Right lobe of liver (tissue), 6 donors: Measurements from ENCODE around the gene KBTBD2. TPM values are rescaled to one million over a fixed set of nuclear protein-coding genes. Genes with fewer than 3 reads are reported as not detected.
"Not testable (repeated sequence)": the region's sequence is repeated elsewhere in the genome, so short reads cannot be mapped to it uniquely, and the experiment has no call there.

Experiments used
- ATAC-seq, 4 donors: fragments of 200-7000 bp; cut with Tn5 transposase; one replicate each; pipeline ENCODE4 v1.9.1; 2020; ENCODE audit warnings: mild to moderate bottlenecking in 4 of 4, moderate library complexity in 4 of 4
- DNase-seq, 3 donors: peaks; one replicate each; pipeline ENCODE4 v3.0.0-alpha.2; 2020
- H3K27ac ChIP-seq, 3 donors: fragments of 200-600 bp; one replicate each; pipeline ENCODE4 v1.8.0; 2022
- H3K27me3 ChIP-seq, 2 donors: fragments of 200-600 bp; one replicate each; pipeline ENCODE4 v1.8.0; 2022
- H3K36me3 ChIP-seq, 4 donors: fragments of 200-600 bp; sonication (generic) in 1 of 4; one replicate each; pipeline versions ENCODE4 v1.5.1 to v1.8.0; 2017 to 2022; ENCODE audit warnings: control low read depth in 1 of 4
- H3K4me1 ChIP-seq, 4 donors: fragments of 200-600 bp; sonication (generic) in 1 of 4; one replicate each; pipeline versions ENCODE4 v1.5.1 to v1.8.0; 2017 to 2022; ENCODE audit warnings: control low read depth in 1 of 4
- H3K4me3 ChIP-seq, 3 donors: fragments of 200-600 bp; one replicate each; pipeline ENCODE4 v1.8.0; 2022
- H3K9me3 ChIP-seq, 4 donors: fragments of 200-600 bp; sonication (generic) in 1 of 4; one replicate each; pipeline versions ENCODE4 v1.5.1 to v1.8.0; 2017 to 2022; ENCODE audit warnings: control low read depth in 1 of 4
- POLR2A ChIP-seq: fragments of 450-650 bp; IDR thresholded peaks from one replicate; pipeline ENCODE4 v1.6.1; 2017; ENCODE audit warnings: antibody characterized with exemption, mild to moderate bottlenecking
- WGBS: methylation state at CpG from one replicate; pipeline ENCODE4 v1.1.6; 2018; ENCODE audit warnings: low coverage, low lambda C conversion rate; ENCODE audit not compliant: insufficient coverage; ENCODE audit errors: missing lambda C conversion rate; 5-methylcytosine and 5-hydroxymethylcytosine counted together
- intact Hi-C, 2 donors: fragments of 100-400 bp; cut with DNase I; formaldehyde crosslinking; loops; one replicate each; pipeline versions ENCODE4 v1.11.2 to v1.14.1; 2022
- total RNA-seq, 6 experiments: library from RNA; depleted of rRNA in 2 of 6; stranded (reverse); fragments of >200 nt in 2 of 6; fragmentation: NEBNext Ultra II Directional in 3 of 6; extraction: Animal tissue kit (Norgen Biotek cat#: 25700) in 3 of 6; gene quantifications; one replicate each; pipeline versions ENCODE4 v1.1.0 to v1.2.4, GENCODE V29; 2016 to 2023
- TF ChIP-seq, protein P1 (sequence below), 4 donors: fragments of 200-600 bp in 3 of 4; fragments of 450-650 bp in 1 of 4; IDR thresholded peaks; one replicate each; pipeline versions ENCODE4 v1.5.1 to v1.8.0; 2016 to 2022; ENCODE audit warnings: antibody characterized with exemption in 4 of 4, mild to moderate bottlenecking in 2 of 4
- donor health status: DM: no; HTN: yes; CAD: no.
- donor health status: DM: no; HTN: no; CAD: no.
- donor health status: DM: no; HTN: no; CAD: no.
- donor health status: DM: no; HTN: yes; CAD: no.
- donor health status: DM: no; HTN: yes; CAD: no.

The KBTBD2 gene
- total RNA-seq, 6 experiments from 2014 or later, result 7.0 to 14.5 (median 10.5) TPM

DNA sequence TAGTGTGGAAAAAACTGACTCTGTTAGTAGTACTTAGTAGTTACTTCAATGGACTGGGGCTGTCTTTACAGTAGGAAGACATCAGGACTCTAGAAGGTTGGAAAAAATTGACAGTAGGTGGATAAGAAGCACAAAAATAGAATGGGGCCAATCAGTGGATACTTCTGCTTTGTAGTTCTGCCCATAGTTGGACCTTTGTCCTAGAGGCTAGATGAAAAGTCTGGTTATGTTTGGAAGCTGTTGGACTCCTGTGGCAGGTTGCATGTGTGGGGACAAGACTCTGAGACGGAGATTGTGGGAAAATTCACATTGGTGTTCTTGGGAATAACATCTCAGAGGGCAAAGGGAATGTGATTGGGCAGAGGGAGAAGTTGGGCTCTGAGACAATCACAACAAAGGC lies 18.6 kb upstream of the KBTBD2 start:
- Histone ChIP-seq H3K36me3 (no peaks in the 10 kb centered on the region), H3K27me3 (no peaks in the 10 kb centered on the region), H3K4me1 (no peaks in the 10 kb centered on the region), H3K9me3 (no peaks in the 10 kb centered on the region), H3K27ac (no peak overlapping the region), H3K4me3 (no peak overlapping the region)
- no peak for ATAC-seq
- TF ChIP-seq, protein P1, sequence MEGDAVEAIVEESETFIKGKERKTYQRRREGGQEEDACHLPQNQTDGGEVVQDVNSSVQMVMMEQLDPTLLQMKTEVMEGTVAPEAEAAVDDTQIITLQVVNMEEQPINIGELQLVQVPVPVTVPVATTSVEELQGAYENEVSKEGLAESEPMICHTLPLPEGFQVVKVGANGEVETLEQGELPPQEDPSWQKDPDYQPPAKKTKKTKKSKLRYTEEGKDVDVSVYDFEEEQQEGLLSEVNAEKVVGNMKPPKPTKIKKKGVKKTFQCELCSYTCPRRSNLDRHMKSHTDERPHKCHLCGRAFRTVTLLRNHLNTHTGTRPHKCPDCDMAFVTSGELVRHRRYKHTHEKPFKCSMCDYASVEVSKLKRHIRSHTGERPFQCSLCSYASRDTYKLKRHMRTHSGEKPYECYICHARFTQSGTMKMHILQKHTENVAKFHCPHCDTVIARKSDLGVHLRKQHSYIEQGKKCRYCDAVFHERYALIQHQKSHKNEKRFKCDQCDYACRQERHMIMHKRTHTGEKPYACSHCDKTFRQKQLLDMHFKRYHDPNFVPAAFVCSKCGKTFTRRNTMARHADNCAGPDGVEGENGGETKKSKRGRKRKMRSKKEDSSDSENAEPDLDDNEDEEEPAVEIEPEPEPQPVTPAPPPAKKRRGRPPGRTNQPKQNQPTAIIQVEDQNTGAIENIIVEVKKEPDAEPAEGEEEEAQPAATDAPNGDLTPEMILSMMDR (IDR thresholded peaks at IDR 0.05), result no peak
- no peak for TF ChIP-seq POLR2A
- no peak for DNase-seq
- no CpG with 5 or more reads among the region's 1 CpG for WGBS
- intact Hi-C loops, result no loop called here

DNA sequence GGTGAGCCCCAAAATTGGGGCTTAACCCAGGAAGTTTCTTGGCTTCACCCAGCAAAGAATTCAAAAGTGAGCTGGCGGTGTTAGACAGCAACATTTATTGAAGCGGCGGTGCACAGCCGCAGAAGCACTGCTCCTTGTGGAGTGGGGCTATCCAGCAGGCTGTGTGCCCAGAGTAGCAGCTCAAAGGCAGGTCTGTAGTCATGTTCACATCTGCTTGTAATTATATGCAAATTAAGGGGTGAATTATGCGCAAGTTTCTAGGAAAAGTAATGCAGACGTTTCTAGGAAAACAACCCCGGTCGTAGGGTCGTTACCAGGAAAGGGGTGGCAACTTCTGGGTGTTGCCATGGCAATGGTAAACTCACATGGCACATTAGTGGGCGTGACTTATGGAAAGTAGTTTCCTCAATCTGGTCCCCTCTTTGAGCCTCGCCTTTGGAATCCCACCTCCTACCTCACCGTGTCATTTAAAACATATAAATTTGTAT lies 13.7 kb upstream of the KBTBD2 start:
- no peaks in the 10 kb centered on the region for H3K36me3 ChIP-seq
- DNase-seq (no peak), ATAC-seq (peak; percentile 76 to 83 (median 80))
- TF ChIP-seq, protein P1 (IDR thresholded peaks at IDR 0.05), result no peak
- no peak for TF ChIP-seq POLR2A
- intact Hi-C loops, result no loop called here
- no peaks in the 10 kb centered on the region for H3K27me3 ChIP-seq
- WGBS, result 10% methylated on average over 4 of the region's 12 CpGs
- H3K9me3 ChIP-seq, result no peaks in the 10 kb centered on the region
- no peaks in the 10 kb centered on the region for H3K4me1 ChIP-seq
- no peak overlapping the region for H3K27ac ChIP-seq
- H3K4me3 ChIP-seq, result peak overlapping the region in 2 of 3 donors; percentile 15 to 36

DNA sequence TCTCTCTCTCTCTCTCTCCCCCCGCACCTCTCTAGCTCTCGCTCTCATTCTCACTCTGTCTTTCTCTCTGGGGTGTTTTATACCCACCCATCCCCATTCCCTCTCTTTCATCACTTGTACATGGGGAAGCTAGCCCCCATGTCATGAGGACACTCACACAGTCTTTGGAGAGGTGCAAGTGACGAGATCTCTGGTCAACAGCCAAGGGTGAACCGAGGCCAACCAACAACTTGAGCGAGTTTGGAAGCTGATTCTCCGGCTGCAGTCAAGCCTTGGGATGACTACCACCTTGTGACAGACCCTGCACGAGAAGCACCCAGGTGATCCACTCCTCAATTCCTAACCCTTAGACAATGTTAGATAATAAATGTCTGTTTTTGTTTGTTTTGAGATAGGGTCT lies 10.1 kb upstream of the KBTBD2 start:
- no peaks in the 10 kb centered on the region for H3K36me3 ChIP-seq
- no peaks in the 10 kb centered on the region for H3K9me3 ChIP-seq
- no peak overlapping the region for H3K27ac ChIP-seq
- TF ChIP-seq POLR2A, result no peak
- TF ChIP-seq, protein P1 (IDR thresholded peaks at IDR 0.05), result no peak
- H3K4me3 ChIP-seq, result no peak overlapping the region
- H3K4me1 ChIP-seq, result no peaks in the 10 kb centered on the region
- DNase-seq (no peak), ATAC-seq (no peak)
- intact Hi-C loops, result no loop called here
- H3K27me3 ChIP-seq, result no peaks in the 10 kb centered on the region
- WGBS, result 83% methylated on average over 6 of the region's 7 CpGs

DNA sequence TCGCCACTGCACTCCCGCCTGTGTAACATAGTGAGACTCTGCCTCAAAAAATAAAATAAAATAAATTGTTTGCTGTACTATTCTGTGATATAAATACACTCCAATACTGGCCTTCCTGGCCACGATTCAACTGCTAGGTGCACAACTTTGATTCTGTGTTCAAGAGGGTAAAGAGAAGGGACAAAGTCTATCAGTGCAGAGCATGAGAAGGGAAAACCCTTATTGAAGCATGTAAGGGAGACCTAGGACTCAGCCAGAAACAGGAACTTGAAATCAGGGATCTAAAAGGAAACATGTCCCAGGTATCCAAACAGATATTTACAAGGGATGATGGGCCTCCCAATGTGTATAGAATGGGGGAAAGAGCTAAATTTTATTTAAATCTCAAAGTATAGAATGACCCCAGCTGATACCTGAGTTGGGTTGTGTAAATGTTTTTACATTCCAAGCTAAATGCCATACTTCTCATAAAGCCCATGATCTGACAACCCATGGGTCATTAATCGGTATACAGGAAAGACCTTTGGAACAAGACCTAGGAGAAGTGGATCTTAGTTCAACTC lies 9.0 kb upstream of the KBTBD2 start:
- Histone ChIP-seq H3K9me3 (no peaks in the 10 kb centered on the region), H3K4me1 (no peaks in the 10 kb centered on the region), H3K4me3 (no peak overlapping the region), H3K27me3 (no peaks in the 10 kb centered on the region), H3K27ac (no peak overlapping the region), H3K36me3 (no peaks in the 10 kb centered on the region)
- intact Hi-C loops, result no loop called here
- ATAC-seq (peak in 1 of 4 donors; percentile 15), DNase-seq (no peak)
- 55% methylated on average over 4 of the region's 4 CpGs for WGBS
- TF ChIP-seq, protein P1 (IDR thresholded peaks at IDR 0.05), result no peak

DNA sequence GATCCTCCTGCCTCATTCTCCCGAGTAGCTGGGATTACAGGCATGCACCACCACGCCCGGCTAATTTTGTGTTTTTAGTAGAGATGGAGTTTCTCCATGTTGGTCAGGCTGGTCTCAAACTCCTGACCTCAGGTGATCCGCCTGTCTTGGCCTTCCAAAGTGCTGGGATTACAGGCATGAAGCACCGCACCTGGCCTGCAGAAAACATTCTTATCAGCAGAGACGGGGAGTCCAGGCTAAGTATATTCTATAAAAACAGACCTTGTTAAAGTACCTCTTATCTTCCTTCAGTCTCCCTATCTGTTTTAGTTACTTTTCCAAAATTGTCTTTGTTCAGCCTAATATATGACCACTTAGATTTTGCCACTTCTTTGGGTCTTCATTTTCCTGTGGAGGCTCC lies 5.8 kb upstream of the KBTBD2 start:
- ATAC-seq, intact Hi-C loops, H3K4me1 ChIP-seq, H3K27ac ChIP-seq, H3K36me3 ChIP-seq, H3K27me3 ChIP-seq, H3K4me3 ChIP-seq, DNase-seq, H3K9me3 ChIP-seq: not testable (repeated sequence)
- WGBS, result 88% methylated on average over 2 of the region's 6 CpGs
